ENCODE data around the gene LSM2. TPM values are rescaled to one million over a fixed set of nuclear protein-coding genes. Genes with fewer than 3 reads are reported as not detected.
A peak's percentile ranks its signal among the peaks of the same experiment; 100 is the strongest.

LSM2 gene
- total and polyA plus RNA-seq, 9 of the 15 experiments (the other 6 are each of a cell fraction or from before 2014, with no cell fraction given), result 154 to 407 (median 223) TPM

DNA sequence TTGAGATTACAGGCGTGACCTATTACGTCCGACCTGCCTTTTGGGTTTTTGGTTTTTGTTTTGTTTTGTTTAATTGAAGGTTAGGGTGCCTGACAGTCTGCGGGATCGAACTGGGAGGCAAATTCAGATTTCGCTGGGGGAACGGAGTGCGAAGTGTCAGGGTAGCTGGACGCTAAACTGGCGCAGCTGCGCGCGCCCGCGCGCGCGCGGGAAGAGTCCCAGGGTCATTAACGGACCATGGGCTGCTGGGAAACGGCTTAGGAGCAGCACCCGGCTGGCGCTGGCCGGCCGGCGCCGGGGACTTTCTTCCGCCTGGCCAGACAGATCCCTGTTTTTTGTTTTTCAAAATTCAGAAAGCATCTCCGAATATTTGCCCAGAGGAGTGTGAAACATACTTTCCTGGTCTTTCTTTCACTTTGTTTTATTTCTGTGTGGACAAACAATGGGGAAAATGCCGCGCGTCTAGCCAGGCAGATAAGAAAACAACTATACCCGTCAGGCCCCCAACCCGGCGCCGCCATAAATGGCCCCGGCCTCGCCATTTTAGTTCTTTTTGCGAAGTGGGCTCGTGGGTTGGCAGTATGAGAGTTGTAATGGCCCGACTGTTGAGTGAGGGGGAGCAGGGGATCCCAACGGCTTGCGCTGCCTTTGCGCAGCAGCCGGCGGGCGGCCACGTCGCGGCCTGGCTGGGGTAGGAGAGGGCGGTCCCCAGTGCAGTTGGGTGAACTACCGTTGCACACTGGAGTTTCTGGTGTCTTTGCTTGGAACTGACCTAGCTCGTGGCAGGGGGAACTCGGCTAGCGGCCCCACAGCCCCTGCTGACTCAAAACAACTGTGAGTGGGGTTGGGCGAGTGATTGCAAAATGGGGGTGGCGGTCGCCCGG lies 27.8 kb upstream of the LSM2 start (continued):
- TF ChIP-seq, protein P1, sequence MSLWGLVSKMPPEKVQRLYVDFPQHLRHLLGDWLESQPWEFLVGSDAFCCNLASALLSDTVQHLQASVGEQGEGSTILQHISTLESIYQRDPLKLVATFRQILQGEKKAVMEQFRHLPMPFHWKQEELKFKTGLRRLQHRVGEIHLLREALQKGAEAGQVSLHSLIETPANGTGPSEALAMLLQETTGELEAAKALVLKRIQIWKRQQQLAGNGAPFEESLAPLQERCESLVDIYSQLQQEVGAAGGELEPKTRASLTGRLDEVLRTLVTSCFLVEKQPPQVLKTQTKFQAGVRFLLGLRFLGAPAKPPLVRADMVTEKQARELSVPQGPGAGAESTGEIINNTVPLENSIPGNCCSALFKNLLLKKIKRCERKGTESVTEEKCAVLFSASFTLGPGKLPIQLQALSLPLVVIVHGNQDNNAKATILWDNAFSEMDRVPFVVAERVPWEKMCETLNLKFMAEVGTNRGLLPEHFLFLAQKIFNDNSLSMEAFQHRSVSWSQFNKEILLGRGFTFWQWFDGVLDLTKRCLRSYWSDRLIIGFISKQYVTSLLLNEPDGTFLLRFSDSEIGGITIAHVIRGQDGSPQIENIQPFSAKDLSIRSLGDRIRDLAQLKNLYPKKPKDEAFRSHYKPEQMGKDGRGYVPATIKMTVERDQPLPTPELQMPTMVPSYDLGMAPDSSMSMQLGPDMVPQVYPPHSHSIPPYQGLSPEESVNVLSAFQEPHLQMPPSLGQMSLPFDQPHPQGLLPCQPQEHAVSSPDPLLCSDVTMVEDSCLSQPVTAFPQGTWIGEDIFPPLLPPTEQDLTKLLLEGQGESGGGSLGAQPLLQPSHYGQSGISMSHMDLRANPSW (CRISPR knock-in tag; IDR thresholded peaks at IDR 0.05), result no peak; the same call in 1 of the 2 replicates
- TF ChIP-seq ZKSCAN1 (IDR thresholded peaks at IDR 0.05; ENCODE audit: low read depth, low read length) (peak; percentile 23; the same call in 1 of the 2 replicates), MIER1 (IDR thresholded peaks at IDR 0.05; ENCODE audit: low read depth) (no peak; the same call in 1 of the 2 replicates)
- TF ChIP-seq, protein P2, sequence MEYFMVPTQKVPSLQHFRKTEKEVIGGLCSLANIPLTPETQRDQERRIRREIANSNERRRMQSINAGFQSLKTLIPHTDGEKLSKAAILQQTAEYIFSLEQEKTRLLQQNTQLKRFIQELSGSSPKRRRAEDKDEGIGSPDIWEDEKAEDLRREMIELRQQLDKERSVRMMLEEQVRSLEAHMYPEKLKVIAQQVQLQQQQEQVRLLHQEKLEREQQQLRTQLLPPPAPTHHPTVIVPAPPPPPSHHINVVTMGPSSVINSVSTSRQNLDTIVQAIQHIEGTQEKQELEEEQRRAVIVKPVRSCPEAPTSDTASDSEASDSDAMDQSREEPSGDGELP (CRISPR knock-in tag; IDR thresholded peaks at IDR 0.05; ENCODE audit: borderline replicate concordance), result peak; percentile 85
- TF ChIP-seq, protein P3, sequence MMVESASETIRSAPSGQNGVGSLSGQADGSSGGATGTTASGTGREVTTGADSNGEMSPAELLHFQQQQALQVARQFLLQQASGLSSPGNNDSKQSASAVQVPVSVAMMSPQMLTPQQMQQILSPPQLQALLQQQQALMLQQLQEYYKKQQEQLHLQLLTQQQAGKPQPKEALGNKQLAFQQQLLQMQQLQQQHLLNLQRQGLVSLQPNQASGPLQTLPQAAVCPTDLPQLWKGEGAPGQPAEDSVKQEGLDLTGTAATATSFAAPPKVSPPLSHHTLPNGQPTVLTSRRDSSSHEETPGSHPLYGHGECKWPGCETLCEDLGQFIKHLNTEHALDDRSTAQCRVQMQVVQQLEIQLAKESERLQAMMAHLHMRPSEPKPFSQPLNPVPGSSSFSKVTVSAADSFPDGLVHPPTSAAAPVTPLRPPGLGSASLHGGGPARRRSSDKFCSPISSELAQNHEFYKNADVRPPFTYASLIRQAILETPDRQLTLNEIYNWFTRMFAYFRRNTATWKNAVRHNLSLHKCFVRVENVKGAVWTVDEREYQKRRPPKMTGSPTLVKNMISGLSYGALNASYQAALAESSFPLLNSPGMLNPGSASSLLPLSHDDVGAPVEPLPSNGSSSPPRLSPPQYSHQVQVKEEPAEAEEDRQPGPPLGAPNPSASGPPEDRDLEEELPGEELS (CRISPR knock-in tag; IDR thresholded peaks at IDR 0.05; ENCODE audit: borderline replicate concordance), result no peak
- TF ChIP-seq, protein P4, sequence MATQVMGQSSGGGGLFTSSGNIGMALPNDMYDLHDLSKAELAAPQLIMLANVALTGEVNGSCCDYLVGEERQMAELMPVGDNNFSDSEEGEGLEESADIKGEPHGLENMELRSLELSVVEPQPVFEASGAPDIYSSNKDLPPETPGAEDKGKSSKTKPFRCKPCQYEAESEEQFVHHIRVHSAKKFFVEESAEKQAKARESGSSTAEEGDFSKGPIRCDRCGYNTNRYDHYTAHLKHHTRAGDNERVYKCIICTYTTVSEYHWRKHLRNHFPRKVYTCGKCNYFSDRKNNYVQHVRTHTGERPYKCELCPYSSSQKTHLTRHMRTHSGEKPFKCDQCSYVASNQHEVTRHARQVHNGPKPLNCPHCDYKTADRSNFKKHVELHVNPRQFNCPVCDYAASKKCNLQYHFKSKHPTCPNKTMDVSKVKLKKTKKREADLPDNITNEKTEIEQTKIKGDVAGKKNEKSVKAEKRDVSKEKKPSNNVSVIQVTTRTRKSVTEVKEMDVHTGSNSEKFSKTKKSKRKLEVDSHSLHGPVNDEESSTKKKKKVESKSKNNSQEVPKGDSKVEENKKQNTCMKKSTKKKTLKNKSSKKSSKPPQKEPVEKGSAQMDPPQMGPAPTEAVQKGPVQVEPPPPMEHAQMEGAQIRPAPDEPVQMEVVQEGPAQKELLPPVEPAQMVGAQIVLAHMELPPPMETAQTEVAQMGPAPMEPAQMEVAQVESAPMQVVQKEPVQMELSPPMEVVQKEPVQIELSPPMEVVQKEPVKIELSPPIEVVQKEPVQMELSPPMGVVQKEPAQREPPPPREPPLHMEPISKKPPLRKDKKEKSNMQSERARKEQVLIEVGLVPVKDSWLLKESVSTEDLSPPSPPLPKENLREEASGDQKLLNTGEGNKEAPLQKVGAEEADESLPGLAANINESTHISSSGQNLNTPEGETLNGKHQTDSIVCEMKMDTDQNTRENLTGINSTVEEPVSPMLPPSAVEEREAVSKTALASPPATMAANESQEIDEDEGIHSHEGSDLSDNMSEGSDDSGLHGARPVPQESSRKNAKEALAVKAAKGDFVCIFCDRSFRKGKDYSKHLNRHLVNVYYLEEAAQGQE (IDR thresholded peaks at IDR 0.05; ENCODE audit: borderline replicate concordance), result peak; percentile 100
- TF ChIP-seq, protein P4 (CRISPR knock-in tag; IDR thresholded peaks at IDR 0.05; ENCODE audit: low read depth), result peak; percentile 73
